ENCODE measurements around the gene CCDC24. TPM values are rescaled to one million over a fixed set of nuclear protein-coding genes. Genes with fewer than 3 reads are reported as not detected.

The CCDC24 gene
- polyA plus RNA-seq, 1 experiment = 2.0 TPM

Other genes with a start within 250 kb of the CCDC24 start
- gene ARTN, start 57.8 kb upstream of the CCDC24 start, polyA plus RNA-seq (2011; rRNA removed) = 0.17 and 0.39 TPM in 2 replicates
- 13.4 and 24.8 TPM in 2 replicates for gene IPO13, start 44.6 kb upstream of the CCDC24 start, polyA plus RNA-seq (2011; rRNA removed)
- gene DPH2, start 21.6 kb upstream of the CCDC24 start, polyA plus RNA-seq (2011; rRNA removed) = 20.9 and 35.3 TPM in 2 replicates
- 135 and 186 TPM in 2 replicates for gene ATP6V0B, start 16.6 kb upstream of the CCDC24 start, polyA plus RNA-seq (2011; rRNA removed)
- 60.2 and 82.2 TPM in 2 replicates for gene B4GALT2, start 12.4 kb upstream of the CCDC24 start, polyA plus RNA-seq (2011; rRNA removed)
- 29.2 and 53.9 TPM in 2 replicates for gene SLC6A9, start 39.9 kb downstream of the CCDC24 start, polyA plus RNA-seq (2011; rRNA removed)
- gene KLF17, start 127.2 kb downstream of the CCDC24 start, polyA plus RNA-seq (2011; rRNA removed) = 0.06 and 0.16 TPM in 2 replicates
- not detected in 2 replicates for gene KLF18, start 150.0 kb downstream of the CCDC24 start, polyA plus RNA-seq (2011; rRNA removed)
- gene DMAP1, start 221.9 kb downstream of the CCDC24 start, polyA plus RNA-seq (2011; rRNA removed) = 32.4 and 45.1 TPM in 2 replicates

Measured in BJ (cell line).